Ishikawa (cell line): ENCODE results near the gene C9orf152.

Experiments
- CEBPB ChIP-seq: IDR thresholded peaks from 2 replicates; pipeline ENCODE4 v1.6.1; 2012
- CREB1 ChIP-seq: IDR thresholded peaks from 2 replicates; pipeline ENCODE4 v1.6.1; 2012; ENCODE audit warnings: low read depth
- EGR1 ChIP-seq: IDR thresholded peaks from 2 replicates; pipeline ENCODE4 v1.6.1; 2012
- EP300 ChIP-seq: IDR thresholded peaks from 2 replicates; pipeline ENCODE4 v1.6.1; 2012; ENCODE audit warnings: borderline replicate concordance
- RAD21 ChIP-seq: IDR thresholded peaks from 2 replicates; pipeline ENCODE4 v1.6.1; 2012; ENCODE audit warnings: low read depth
- TAF1 ChIP-seq: IDR thresholded peaks from 2 replicates; pipeline ENCODE4 v1.6.1; 2012; ENCODE audit warnings: low read depth, mild to moderate bottlenecking
- TCF12 ChIP-seq: IDR thresholded peaks from 2 replicates; pipeline ENCODE4 v1.6.1; 2012; ENCODE audit warnings: low read depth
- TEAD4 ChIP-seq: IDR thresholded peaks from 2 replicates; pipeline ENCODE4 v1.6.1; 2012

DNA sequence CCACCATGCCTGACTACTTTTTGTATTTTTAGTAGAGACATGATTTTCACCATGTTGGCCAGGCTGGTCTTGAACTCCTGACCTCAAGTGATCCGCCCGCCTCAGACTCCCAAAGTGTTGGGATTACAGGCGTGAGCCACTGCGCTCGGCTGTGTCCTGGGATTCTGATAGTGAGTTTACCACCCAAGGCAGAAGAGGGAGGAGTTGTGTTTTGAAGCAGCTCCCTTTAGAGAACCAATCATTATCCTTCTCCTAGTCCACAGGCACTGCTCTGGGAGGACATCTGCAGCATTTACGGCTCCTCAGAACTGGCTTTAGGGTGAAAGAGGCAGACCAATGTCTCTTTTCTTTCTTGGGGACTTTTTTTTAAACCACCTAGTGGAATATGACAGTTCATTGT, 5.7 kb downstream of the C9orf152 start:
- no peak for TF ChIP-seq EP300
- no peak for TF ChIP-seq CEBPB
- TF ChIP-seq EGR1: no peak
- no peak for TF ChIP-seq RAD21
- no peak for TF ChIP-seq TAF1
- TF ChIP-seq CREB1: no peak
- no peak for TF ChIP-seq TCF12
- no peak for TF ChIP-seq TEAD4
